Esophagus muscularis mucosa (tissue), 4 donors: ENCODE measurements around the gene TEX14.

Experiments used
- EP300 ChIP-seq: sonication (generic); formaldehyde crosslinking; IDR thresholded peaks from one replicate; pipeline ENCODE4 v1.6.1; 2017; ENCODE audit warnings: antibody characterized with exemption
- POLR2A ChIP-seq: fragments of 450-650 bp; IDR thresholded peaks from one replicate; pipeline ENCODE4 v1.6.1; 2017; ENCODE audit warnings: antibody characterized with exemption, moderate library complexity, mild to moderate bottlenecking, low read depth
- TF ChIP-seq, protein P1 (sequence below), 3 experiments: fragments of 200-600 bp in 2 of 3; fragments of 450-650 bp in 1 of 3; sonication (generic) in 2 of 3; IDR thresholded peaks; one replicate each; pipeline ENCODE4 v1.5.1; 2017 to 2019; ENCODE audit warnings: antibody characterized with exemption in 3 of 3, mild to moderate bottlenecking in 2 of 3, moderate library complexity in 1 of 3

DNA sequence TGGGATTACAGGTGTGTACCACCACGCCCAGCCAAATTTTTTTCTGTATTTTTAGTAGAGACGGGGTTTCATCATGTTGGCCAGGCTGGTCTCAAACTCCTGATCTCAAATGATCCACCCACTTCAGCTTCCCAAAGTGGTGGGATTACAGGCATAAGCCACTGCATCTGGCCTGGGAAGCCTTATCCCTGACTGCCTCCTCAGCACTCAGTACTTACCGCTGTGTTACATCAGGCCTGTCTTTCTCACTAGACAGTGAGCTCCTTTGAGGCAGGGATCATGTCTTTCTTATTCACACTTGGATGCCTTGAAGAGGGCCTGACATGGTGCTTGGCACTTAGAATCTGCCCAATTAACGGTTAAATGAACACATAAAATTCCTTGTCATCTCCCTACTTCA is 121.1 kb downstream of the TEX14 start:
- TF ChIP-seq, protein P1, sequence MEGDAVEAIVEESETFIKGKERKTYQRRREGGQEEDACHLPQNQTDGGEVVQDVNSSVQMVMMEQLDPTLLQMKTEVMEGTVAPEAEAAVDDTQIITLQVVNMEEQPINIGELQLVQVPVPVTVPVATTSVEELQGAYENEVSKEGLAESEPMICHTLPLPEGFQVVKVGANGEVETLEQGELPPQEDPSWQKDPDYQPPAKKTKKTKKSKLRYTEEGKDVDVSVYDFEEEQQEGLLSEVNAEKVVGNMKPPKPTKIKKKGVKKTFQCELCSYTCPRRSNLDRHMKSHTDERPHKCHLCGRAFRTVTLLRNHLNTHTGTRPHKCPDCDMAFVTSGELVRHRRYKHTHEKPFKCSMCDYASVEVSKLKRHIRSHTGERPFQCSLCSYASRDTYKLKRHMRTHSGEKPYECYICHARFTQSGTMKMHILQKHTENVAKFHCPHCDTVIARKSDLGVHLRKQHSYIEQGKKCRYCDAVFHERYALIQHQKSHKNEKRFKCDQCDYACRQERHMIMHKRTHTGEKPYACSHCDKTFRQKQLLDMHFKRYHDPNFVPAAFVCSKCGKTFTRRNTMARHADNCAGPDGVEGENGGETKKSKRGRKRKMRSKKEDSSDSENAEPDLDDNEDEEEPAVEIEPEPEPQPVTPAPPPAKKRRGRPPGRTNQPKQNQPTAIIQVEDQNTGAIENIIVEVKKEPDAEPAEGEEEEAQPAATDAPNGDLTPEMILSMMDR (IDR thresholded peaks at IDR 0.05) = no peak
- TF ChIP-seq POLR2A = no peak
- TF ChIP-seq EP300 = no peak
